Stimulated activated CD8-positive, alpha-beta memory T cell treated with anti-CD3 and anti-CD28 coated beads, Interleukin-15, amount 100 ng/mL, for 48 hours (primary cell): ENCODE results near the gene MINDY4B.

Source experiments
- DNase-seq, 2 donors: peaks; one replicate each; pipeline ENCODE4 v3.0.0-alpha.2; 2020; ENCODE audit warnings: low read depth in 2 of 2

The MINDY4B gene

GRCh38 chr3:150905339-150905738, at the start of gene MINDY4B:
TSS of gene MINDY4B (minus strand) at chr3:150905439. CDS start at chr3:150905439, 0 bp downstream.
- DNase-seq: no peak

- no peak for DNase-seq
Measured at GRCh38 chr3:150951923-150952322, 46.7 kb upstream of the MINDY4B start.

GRCh38 chr3:150945226-150946032, 40.2 kb upstream of the MINDY4B start:
- no peak for DNase-seq

- DNase-seq: no peak
Measured at GRCh38 chr3:150942221-150942620, 37.0 kb upstream of the MINDY4B start.

GRCh38 chr3:150936693-150937092, 31.5 kb upstream of the MINDY4B start:
- DNase-seq: no peak

GRCh38 chr3:150933473-150933995, 28.3 kb upstream of the MINDY4B start:
- DNase-seq: no peak

- DNase-seq: no peak
Measured at GRCh38 chr3:150931745-150932144, 26.5 kb upstream of the MINDY4B start.

- no peak for DNase-seq
Measured at GRCh38 chr3:150930839-150931238, 25.6 kb upstream of the MINDY4B start.

GRCh38 chr3:150928234-150928633, 23.0 kb upstream of the MINDY4B start:
- no peak for DNase-seq

- no peak for DNase-seq
Measured at GRCh38 chr3:150926328-150926727, 21.1 kb upstream of the MINDY4B start.

- peak; percentile 44 to 53 for DNase-seq
Measured at GRCh38 chr3:150925751-150926201, 20.5 kb upstream of the MINDY4B start.

- DNase-seq: no peak
Measured at GRCh38 chr3:150922611-150923010, 17.4 kb upstream of the MINDY4B start.

- DNase-seq: no peak
Measured at GRCh38 chr3:150921209-150921608, 16.0 kb upstream of the MINDY4B start.

GRCh38 chr3:150920236-150920635, 15.0 kb upstream of the MINDY4B start:
- no peak for DNase-seq

- DNase-seq: no peak
Measured at GRCh38 chr3:150917951-150918350, 12.7 kb upstream of the MINDY4B start.

- no peak for DNase-seq
Measured at GRCh38 chr3:150913133-150913922, 8.1 kb upstream of the MINDY4B start.

GRCh38 chr3:150912501-150912900, 7.3 kb upstream of the MINDY4B start:
- no peak for DNase-seq

- no peak for DNase-seq
Measured at GRCh38 chr3:150911771-150912170, 6.5 kb upstream of the MINDY4B start.

GRCh38 chr3:150906461-150906860, 1.2 kb upstream of the MINDY4B start:
- DNase-seq: no peak

GRCh38 chr3:150905746-150906145, 507 bp upstream of the MINDY4B start:
- DNase-seq: no peak

- no peak for DNase-seq
Measured at GRCh38 chr3:150902988-150903387, 2.3 kb downstream of the MINDY4B start.

- DNase-seq: no peak
Measured at GRCh38 chr3:150901793-150902192, 3.4 kb downstream of the MINDY4B start.

- no peak for DNase-seq
Measured at GRCh38 chr3:150899141-150899540, 6.1 kb downstream of the MINDY4B start.
